ENCODE data around the gene GOLIM4. TPM values are rescaled to one million over a fixed set of nuclear protein-coding genes. Genes with fewer than 3 reads are reported as not detected.
"Not testable (repeated sequence)": the region's sequence is repeated elsewhere in the genome, so short reads cannot be mapped to it uniquely, and the experiment has no call there.

GOLIM4 gene
- total RNA-seq, 1 donor from 2014 or later, result 26.0 TPM

DNA sequence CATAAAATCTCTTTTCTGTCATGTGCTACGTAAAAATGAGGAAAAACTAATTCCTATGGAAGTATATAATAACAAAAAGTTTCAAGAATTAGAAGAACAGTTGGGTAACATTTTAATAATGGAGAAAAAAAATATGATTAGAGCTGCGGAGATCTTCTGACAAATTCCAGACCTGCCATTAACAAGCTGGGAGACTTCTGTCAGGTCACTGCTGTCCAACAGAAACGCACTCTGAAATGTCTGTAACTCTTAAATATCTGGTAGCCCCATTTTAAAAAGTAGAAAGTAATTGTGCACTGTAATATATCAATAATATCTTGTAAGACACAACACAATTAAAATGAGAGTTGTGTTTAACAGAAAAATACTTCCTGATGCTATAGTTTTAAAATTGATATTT, 15.7 kb downstream of the GOLIM4 start:
- no peak for DNase-seq (ENCODE audit: low spot score)

DNA sequence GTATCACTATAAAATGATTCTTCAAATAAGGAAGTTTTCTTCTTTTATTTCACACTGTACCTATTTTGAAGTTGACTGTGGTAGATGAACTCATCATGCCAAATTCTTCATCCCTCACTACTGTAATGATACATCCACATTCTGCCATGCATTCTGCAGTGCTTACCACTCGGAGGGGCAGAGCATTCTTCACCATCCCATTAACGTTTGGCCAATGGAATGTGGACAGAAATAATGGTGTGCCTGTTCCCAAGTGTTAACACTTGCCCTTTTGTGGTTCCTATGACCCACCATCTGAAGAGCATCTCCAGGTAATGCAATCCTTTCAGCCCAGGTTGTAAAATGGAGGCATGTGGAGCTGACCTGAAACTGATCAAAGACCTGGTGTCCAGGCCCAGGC, 18.6 kb downstream of the GOLIM4 start:
- no peak for DNase-seq (ENCODE audit: low spot score)

DNA sequence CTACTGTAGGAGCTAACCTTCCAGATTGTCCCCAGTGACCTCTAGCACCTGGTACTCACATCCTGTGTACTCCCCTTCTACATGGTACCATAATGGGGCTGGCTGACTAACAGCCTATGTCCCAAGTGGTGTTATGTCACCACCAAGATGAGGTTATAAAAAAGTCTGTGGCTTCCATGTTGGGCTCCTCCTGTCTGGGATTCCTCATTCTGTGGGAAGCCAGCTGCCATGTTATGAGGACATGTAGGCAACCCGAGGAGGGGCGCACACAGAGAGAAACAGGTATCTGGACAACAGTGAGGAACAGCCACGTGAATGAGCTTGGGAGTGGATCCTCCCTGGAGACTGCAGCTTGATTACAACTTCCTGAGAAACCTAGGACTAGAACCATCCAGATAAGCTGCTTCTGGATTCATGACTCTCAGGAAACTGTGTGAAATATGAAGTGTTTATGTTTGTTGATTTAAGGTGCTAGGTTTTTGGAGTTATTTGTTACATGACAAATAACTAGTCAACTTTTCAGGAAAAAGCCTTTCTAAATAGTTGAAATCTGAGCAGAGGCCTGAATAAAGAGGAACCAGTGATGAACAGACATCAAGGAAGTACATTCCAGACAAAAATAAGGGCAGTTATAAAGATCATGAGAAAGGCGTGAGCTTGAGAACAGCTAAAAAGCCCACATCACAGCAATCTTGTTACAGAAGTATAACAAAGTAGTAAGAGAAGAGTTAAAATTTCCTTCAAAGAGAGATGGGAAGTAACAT, 21.7 kb downstream of the GOLIM4 start:
- no peak for DNase-seq (ENCODE audit: low spot score)

DNA sequence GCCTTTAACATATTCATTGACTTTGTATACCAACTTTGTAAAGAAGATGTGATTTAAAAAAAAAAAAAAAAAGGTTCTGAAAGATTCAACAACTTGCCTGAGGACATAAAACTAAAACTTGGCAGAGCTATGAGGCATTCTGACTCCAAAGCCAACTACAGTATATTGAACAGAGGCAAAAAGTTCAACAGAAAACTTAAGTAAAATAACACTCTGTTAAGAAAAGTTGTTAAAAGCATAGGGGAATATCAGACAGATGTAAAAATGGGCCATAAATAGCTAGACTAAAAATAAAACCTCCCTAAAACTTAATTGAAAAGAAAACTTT, 23.4 kb downstream of the GOLIM4 start:
- no peak for DNase-seq (ENCODE audit: low spot score)

DNA sequence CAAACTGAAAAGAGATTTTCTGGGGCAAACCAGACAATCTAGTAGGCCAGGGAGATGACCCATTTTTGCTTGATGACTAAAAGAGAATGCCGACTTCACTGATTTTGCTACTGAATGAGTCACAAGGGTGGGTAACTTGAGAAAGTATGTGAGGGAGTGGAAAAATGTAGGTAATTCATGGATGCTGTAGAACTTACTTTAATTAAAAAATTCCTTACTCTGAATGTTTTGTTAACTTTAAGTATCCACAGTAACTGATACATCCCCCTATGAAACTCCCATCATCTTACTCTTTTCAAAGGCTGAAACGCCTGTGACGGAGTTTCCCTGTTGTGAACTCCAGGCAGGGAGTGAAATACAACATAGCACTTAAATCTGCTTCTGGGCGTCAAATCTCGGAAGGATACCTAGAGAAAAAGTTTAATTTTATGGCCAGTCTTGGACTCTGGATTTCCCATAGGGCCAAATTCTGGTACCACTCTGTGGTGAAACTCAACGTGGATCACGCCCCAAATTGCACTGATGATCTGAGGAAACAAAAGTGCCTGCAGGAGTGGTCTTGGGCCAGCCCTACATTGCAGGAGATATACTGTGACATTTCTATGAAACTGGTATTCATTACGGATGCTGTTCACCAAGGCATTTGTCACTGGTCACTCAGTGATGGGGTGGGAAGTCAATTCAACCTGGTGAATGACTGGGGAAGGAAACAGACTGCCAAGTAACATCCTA, 24.0 kb downstream of the GOLIM4 start:
- no peak for DNase-seq (ENCODE audit: low spot score)

DNA sequence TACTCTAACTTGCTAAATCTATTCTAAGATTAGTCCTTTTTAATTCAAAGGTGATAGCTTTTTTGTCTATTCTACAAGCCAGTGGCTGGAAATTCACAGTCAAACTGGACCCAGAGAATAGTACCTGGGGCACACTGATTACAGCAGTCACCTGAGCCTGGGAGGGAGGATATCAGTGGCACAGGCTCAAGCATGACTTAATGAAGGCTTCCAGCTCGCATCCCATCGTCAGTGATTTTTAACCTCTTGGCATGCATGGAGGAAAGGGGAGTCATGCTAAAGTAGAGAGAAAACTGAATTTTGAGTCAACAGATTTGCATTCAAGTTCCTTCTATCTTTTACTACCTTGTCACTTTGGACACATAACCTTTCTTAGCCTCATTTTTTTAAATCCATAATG, 24.8 kb downstream of the GOLIM4 start:
- no peak for DNase-seq (ENCODE audit: low spot score)

DNA sequence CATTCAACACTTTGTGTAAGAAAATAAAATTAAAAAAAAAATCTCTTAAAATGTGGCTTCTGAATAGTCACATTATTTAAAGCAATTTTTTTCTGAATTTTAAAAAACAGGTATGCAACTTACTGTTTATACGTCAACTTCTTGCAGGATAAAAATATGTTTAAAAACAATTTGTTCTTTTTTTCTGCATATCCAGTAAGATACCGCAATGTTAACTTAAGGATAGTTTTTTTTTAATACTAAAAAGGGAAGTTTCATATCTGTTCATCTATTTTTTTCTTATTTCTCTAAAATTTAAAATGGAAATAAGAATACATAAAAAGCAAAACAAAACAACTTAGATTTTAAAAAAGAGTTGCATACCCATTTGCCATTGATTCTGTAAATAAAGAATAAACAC, 27.4 kb downstream of the GOLIM4 start:
- DNase-seq (ENCODE audit: low spot score), result no peak

DNA sequence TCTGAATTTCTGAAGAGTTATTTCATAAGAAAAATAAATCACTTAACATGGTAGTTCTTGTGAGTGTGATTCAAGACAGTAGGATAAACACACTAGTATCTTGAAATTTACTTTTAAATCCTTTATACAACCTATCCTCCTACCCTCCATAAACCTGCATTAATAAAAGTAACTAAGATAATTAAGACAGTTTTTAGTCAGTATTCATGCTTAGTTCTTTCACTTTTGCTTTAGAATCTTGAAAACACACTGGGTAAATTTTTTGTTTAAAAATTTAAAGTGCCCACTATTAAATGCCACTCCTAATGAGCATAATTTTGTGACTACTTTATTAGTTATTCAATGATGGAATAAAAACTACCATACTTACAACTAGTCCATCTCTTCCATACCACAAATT, 28.8 kb downstream of the GOLIM4 start:
- DNase-seq (ENCODE audit: low spot score), result no peak

DNA sequence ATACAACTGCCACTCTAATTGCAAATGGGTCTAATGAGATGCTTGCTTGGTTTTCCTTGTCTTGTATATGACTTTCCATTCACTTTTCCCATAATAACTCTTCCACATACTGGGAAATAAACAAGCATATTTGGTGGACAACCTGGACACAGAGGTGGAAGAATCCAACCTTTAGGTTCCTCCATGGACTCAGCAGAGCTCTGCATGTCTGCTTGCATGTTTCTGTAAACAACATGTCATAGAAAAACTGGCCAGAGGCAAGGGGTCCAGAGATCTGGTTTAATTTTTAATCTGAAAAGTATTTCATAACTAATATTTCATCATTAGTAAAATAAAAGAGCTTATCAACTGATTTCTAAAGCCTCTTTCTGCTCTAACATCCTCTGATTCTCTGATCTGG, 30.2 kb downstream of the GOLIM4 start:
- DNase-seq (ENCODE audit: low spot score), result no peak

DNA sequence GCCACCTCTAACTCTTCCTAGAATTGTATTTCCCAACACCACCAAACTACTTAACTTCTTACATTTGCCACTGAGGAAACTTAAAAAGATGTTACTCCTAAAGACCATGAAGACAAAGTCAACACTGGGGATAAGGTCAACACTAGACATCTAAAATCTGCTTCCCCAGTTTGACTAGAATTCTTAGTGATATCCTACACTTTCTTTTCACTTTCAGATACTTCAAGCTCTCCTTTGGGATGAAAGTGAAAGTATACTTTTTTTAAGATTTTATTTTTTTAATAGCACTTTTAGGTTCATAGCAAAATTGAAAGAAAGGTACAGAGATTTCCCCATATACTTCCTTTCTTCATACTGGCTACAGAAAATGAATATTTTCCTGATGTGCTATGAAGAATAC, 32.6 kb downstream of the GOLIM4 start:
- DNase-seq (ENCODE audit: low spot score), result no peak

DNA sequence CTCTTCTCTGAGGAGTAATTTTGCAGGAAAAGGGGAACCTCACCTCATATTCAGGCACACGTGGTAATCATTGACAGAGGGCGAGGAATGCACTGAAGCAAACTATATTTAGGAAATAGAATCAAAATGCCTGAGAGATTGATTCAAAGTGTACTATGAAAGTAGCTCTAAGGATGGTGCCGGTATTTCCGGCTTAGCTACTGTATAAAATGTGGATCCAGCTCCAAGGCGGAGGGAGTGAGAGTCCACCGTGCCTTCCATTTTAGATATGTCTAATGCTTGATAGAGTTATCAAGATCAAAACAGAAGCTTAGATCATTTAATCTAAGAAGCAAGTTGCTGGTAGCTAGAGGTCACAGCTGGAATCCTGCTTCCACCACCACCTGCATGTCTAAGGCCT, 33.0 kb downstream of the GOLIM4 start:
- no peak for DNase-seq (ENCODE audit: low spot score)

DNA sequence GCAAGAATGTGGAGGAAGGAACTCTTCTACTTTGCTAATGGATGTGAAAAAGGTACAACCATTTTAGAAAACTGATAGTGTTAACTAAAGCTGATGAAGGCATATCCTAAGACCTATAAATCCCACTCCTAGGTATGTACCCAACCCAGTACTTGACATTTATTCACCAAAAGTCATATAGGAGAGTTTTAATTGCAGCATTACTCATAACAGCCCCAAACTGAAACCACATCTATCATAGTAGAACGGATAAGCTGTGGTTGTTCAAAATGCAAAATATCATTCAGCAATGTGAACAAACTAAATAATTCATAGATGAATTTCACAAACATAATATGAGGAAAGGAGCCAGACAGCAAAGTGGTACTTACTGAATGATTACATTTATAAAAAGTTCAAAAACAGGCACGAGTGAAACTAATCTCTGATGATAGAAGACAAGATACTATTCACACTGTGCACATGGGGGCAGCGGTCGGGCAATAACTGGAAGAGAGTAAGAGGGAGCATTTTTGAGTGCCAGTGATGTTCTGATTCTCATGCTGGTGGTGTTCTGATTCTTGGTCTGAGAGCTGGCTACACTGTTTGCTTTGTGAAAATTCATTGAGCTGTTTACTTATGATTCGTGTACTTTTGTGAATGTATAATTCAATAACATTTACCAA, 34.3 kb downstream of the GOLIM4 start:
- DNase-seq (ENCODE audit: low spot score), result no peak

DNA sequence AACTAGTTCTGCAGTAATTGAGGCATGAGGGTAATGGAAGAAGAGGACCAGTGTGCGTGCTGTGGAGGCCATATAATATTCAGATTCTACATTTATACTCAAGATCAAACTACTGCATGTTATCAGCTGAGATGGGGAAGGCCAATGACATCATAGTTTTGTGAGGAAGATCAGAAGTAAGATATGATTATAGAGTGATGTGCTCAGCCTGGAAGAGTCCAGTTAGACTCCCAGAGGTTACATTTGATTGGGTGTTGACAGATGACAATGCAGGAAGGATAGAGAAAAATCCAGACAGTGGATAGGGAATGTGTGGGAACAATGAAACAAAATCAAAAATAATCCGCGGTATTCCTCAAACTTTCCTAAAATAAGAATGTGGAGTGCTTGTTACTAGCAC, 35.4 kb downstream of the GOLIM4 start:
- no peak for DNase-seq (ENCODE audit: low spot score)

DNA sequence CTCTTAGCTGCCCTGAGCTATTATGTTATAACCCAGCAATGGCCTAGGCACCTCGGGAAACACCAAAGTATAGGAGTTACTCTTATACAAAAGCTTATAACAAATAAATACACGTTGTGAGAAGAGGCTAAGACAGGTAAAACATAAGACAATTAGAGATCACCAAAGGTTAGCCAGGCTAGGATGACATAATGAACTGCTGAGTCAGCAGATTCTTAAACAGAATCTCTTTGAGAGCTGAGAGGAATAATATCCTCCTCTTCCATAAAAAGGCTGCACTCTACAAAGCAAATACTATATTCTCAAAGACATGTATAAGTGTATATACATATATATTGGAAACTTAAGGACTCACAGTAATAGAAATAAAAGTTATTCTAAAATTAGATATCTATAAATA, 37.2 kb downstream of the GOLIM4 start:
- no peak for DNase-seq (ENCODE audit: low spot score)

DNA sequence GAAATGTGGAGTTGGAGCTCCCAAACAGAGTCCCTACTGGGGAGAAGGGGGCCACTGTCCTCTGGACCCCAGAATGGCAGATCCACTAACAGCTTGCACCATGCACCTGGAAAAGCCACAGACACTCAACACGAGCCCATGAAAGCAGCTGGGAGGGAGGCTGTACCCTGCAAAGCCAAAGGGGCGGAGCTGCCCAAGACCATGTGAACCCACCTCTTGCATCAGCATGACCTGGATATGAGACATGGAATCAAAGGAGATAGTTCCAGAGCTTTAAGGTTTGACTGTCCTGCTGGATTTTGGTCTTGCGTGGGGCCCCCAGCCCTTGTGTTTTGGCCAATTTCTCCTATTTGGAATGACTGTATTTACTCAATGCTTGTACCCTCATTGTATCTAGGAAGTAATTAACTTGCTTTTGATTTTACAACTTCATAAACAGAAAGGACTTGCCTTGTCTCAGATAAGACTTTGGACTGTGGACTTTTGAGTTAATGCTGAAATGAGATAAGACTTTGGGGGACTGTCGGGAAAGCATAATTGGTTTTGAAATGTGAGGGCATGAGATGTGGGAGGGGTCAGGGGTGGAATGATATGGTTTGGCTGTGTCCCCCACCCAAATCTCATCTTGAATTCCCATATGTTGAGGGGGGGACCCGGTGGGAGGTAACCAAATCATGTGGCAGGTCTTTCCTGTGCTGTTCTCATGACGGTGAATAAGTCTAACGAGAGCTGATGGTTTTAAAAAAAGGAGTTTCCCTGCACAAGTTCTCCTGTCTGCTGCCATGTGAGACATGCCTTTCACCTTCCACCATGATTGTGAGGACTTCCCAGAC, 39.1 kb downstream of the GOLIM4 start:
- DNase-seq (ENCODE audit: low spot score), result not testable (repeated sequence)

DNA sequence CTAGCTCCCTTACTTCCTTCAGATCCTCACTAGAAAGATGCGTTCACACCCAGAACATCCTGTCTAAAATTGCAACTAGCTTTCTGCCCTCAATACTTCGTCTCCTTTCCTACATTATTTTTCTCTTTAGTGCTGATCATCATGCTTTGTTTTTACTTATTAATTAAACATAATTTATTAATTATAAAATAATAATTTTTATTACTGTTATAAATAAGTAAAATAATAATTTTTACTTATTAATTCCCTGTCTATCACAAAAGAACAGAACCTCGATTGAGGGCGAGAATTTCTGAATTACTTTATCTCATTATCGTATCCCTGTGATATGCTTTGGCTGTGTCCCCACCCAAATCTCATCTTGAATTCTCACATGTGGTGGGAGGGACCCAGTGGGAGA, 41.3 kb downstream of the GOLIM4 start:
- no peak for DNase-seq (ENCODE audit: low spot score)

DNA sequence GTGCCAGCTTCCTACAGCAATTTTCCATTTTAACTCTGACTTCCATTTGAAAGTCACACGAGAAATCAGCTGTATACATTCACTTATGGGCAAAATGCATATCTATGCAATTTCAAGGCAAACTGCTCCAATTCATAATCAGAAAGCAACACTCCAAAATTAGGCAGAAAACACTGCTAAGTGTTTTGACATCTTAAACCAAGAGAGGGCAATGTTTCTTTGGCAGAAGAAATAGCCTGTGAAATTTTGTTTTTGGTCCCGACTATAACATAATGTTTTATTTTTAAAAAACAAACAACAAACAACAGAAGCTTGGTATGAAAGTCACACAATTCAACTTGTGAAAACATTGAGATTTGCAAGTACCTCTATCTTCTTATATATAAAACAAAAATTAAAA, 42.6 kb downstream of the GOLIM4 start:
- DNase-seq (ENCODE audit: low spot score), result no peak

DNA sequence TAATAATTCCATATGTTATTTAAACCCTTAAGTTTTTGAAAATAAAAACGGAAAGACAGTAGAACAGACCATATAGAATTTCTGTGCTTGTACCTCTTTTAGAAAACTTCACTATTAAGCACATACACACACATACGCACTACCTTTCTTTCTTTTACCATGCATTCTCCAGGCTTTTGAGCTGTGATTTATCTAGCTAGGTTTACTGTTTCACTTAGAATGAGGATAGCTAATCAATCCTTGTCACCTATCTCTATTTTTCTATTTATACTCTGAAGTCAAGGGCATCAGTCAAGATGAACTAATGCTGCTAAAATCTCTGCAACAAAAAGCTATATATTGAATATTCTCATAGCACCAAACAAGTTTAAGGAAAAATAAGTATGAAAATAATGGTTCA, 43.2 kb downstream of the GOLIM4 start:
- no peak for DNase-seq (ENCODE audit: low spot score)

DNA sequence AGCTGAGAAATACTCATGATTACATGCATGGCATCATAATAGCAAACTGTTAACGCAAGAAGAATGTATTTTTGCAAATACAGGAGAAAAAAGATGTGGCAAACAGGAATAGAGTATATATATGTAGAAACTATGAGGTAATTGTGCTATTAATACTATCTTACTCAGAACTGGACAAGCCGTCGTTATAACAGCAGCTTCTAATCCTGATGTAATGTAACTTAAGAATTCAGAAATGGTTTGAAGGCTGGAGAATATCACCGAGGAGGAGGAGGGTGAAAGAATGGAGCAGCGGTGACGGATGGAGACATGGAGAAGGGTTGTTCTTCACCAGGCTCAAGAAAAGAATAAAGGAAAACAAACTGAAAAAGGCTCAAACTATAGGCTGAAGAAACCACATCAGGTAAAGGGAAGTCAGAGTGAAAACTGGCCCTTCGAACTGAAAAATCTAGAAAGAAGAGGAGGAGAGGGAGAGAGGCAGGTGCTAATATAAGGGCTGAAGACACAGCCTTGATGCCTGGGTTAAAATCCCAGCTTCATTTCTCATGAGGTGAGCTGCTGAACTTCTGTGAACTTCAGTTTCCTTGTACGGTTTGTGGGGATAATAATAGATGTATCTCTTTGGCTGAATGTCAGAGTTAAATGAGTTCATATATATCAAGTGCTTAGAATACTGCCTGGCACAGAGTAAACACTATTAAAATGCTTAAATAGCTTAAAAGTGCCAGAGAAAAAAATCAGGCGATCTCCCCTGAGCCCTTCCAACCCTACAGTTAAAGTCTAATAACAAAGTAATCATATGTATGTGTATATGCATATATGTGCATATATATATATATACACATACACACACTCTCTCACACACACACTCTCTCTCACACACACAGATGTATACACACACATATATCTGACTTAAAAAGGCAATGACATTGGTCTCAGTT, 43.9 kb downstream of the GOLIM4 start:
- no peak for DNase-seq (ENCODE audit: low spot score)

DNA sequence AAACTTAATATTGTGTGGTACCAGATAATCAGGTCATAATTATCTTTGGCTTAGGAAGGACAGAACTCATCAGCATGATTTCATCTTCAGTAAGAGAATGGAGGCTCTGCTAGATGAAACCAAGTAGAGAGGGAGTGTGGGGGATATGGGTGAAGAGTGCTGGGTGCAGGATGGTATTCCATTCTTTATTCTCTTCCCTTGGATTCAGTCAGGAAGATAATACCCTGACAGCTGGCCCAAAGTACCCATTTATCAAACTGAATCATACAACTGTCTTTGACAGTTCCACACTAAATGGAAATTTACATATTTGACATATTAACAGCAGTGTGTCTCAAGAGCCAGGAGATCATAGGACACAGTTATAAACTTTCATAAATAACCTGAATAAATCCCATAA, 44.7 kb downstream of the GOLIM4 start:
- DNase-seq (ENCODE audit: low spot score), result no peak

Measured in mesenteric fat pad (tissue), 1 donor.